Measurements from ENCODE around the gene SLC7A1.

SLC7A1 gene

DNA sequence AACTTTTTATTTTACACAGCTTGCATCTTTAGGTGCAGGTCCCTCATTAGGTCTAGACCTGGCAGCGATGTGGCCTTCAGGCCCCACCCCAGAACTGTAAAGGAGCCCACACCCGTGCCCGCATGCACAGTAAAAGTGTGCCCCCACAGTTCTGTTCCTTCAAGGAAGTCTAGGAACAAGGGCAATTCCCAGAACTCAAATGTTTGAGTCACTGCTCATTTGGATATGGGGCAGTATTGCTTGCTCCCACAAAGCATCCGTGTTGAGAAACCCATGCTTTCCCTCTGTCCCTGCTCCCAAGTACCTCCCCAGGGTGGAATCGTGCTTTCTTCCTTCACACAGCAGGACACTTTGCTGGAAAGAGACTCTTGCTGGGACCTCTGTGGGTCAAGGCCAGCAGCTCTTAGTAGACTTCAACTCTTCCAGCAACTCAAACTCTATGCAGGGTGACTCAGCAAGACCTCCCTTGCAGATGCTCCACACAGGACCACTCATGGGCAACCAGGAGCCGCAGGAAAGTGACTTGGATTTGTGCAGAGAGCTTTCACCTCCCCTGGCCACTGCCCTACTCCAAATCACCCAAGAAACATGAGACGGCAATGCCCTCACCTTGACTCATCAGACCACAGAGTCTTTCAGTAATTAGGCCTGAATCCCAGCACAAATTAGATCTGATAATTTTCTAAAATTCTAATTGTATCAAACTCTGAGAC is 12.3 kb downstream of the SLC7A1 start:
- in situ Hi-C loops (cut with MboI; ENCODE audit: low sequenced_read_pairs): no loop called here

GRCh38 chr13:29582171-29582570 is 13.3 kb downstream of the SLC7A1 start:
- in situ Hi-C loops (cut with MboI; ENCODE audit: low sequenced_read_pairs): no loop called here

GRCh38 chr13:29581666-29582065 is 13.8 kb downstream of the SLC7A1 start:
- in situ Hi-C loops (cut with MboI; ENCODE audit: low sequenced_read_pairs): no loop called here

DNA sequence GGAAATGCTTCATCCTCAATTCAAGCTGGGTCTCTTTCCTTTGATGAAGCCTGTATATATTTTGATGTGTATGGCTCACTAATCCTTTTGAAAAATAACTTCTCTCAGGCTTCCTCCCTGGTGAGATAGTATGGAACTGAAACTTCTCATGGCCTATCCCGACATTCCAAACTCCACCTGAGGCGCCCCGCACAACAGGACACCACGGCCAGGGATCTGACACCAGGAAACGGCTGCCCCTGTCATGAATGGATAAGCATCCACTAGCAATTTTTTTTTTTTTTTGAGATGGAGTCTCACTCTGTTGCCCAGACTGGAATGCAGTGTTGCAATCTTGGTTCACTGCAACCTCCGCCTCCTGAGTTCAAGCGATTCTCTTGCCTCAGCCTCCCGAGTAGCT is 16.4 kb downstream of the SLC7A1 start:
- in situ Hi-C loops (cut with MboI; ENCODE audit: low sequenced_read_pairs): no loop called here

GRCh38 chr13:29578300-29579085 is 17.0 kb downstream of the SLC7A1 start:
- in situ Hi-C loops (cut with MboI; ENCODE audit: low sequenced_read_pairs): no loop called here

- in situ Hi-C loops (cut with MboI; ENCODE audit: low sequenced_read_pairs): no loop called here
These were observed 18.1 kb downstream of the SLC7A1 start for GRCh38 chr13:29577136-29578051.

DNA sequence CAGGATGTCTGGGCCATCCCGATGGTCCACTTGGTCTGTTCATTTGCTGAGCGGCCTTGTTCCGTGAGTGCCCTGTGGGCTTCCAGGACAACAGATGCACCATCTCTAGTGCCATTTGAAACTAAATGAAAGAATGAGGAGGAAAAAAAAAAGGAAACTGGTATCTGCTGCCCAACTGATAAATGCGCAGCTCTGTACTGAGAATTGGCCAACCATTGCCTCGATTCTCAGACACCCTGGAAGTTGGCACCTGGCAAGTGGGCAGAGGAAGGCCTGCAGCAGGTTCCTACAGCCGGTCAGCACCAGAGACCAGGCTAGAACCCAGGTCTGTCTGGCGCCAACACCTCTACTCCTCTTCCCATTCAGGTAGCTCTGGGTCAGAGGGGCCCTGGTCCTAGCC is 18.9 kb downstream of the SLC7A1 start:
- in situ Hi-C loops (cut with MboI; ENCODE audit: low sequenced_read_pairs): no loop called here

DNA sequence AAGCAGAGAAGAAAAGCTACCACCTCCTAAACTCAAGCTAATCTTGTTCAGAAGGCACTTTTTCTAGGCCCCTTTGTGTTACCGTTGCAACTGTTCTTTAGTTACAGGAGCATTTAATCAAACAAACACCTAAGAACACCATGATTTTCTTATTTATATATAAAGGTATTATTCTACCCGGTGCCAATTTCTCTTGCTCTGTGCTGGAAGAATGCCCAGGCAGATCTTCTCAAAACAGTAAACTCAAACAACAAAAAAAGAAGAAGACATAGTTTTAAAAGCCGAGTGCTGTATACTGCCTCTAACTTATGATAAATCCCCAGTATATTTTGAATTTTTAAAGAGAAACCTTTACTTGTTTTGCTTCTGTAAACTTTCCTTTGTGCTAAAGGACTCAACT is 20.4 kb downstream of the SLC7A1 start:
- in situ Hi-C loops (cut with MboI; ENCODE audit: low sequenced_read_pairs): no loop called here

- in situ Hi-C loops (cut with MboI; ENCODE audit: low sequenced_read_pairs): no loop called here
These were observed 22.3 kb downstream of the SLC7A1 start for GRCh38 chr13:29573190-29573589.

DNA sequence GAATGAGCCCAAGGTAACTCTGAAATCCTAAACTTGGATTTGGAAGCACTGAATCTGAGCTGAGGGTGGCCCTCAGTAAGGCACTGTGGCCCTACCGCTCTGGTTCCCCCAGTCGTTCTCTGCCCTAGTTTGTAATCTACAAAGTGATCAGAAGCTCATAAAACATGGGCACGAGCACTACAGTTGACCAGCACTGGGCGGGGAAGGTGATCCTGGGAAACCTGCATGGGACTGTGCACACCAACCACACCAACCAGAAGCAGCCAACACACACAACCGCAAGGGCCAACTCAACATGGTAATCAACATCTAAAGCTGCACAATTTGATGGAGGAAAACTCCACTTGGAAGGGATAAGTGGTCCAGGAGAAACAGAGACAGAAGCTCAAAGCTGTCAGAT is 22.9 kb downstream of the SLC7A1 start:
- in situ Hi-C loops (cut with MboI; ENCODE audit: low sequenced_read_pairs): no loop called here

GRCh38 chr13:29571876-29572570 is 23.5 kb downstream of the SLC7A1 start:
- in situ Hi-C loops (cut with MboI; ENCODE audit: low sequenced_read_pairs): no loop called here

DNA sequence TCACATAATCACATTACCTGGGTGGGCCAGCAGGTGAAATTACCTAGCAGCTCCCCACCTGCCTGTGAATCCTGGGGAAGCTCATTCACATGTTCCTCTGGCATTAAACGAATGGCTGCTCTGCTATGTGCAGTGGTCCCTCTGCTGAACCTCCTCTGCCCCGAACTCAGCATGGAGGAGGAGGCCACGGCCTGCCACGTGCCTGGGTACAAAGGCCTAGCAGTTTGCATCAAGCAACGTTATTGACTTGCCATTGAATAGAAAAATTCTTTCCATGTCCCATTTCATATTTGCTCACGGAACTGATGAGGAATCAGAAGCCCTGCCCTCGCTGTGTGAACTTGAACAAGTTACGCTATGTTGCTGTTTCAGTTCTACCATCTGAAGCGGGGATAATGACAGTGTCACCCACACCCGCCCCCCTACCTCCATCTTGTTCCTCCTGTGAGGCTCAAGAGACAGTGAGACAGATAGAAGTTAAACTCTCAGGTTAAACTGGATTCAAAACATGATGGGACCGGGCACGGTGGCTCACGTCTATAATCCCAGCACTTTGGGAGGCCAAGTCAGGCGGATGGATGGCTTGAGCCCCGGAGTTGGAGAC is 25.3 kb downstream of the SLC7A1 start:
- in situ Hi-C loops (cut with MboI; ENCODE audit: low sequenced_read_pairs): no loop called here

GRCh38 chr13:29569253-29570050 is 26.0 kb downstream of the SLC7A1 start:
- in situ Hi-C loops (cut with MboI; ENCODE audit: low sequenced_read_pairs): no loop called here

DNA sequence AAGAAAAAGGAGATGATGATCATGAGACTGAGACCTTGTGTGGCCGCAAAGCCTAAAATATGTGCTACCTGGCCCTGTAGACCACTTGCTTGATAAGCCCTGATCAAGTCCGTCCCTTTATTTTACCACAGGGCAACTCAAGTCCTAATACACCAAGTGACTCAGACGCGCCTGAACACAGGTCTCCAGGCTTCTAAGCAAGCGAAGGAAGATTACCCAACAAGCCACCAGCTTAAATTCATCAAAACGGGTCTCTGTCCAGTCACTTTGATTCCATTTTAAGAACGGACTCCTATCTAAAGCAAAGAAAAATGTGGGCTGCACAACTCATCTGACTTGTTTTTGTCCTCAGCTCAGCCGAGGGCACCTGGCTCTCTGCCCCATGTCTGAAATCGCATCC is 26.8 kb downstream of the SLC7A1 start:
- in situ Hi-C loops (cut with MboI; ENCODE audit: low sequenced_read_pairs): no loop called here

- in situ Hi-C loops (cut with MboI; ENCODE audit: low sequenced_read_pairs): no loop called here
These were observed 28.1 kb downstream of the SLC7A1 start for GRCh38 chr13:29567411-29567810.

- in situ Hi-C loops (cut with MboI; ENCODE audit: low sequenced_read_pairs): no loop called here
These were observed 29.3 kb downstream of the SLC7A1 start for GRCh38 chr13:29566206-29566605.

- in situ Hi-C loops (cut with MboI; ENCODE audit: low sequenced_read_pairs): no loop called here
These were observed 30.7 kb downstream of the SLC7A1 start for GRCh38 chr13:29564818-29565217.

DNA sequence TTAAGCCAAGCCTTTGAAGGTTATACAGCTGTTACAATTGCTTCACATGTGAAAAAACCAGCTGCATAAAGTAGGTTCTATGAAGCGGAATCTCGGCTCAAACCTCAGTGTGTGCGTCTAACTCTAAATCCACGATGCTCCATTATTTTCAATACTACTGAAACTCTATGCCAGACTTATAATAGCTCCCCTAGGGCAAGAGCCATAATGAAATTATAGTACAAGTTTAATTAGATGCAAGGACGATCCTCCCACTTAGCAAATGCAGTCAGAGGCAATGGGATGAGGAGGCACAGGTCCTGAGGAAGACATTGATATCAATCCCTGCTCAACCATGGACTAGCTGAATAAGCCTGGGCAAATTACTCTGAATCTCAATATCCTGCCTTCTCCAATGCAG is 31.1 kb downstream of the SLC7A1 start:
- in situ Hi-C loops (cut with MboI; ENCODE audit: low sequenced_read_pairs): no loop called here

DNA sequence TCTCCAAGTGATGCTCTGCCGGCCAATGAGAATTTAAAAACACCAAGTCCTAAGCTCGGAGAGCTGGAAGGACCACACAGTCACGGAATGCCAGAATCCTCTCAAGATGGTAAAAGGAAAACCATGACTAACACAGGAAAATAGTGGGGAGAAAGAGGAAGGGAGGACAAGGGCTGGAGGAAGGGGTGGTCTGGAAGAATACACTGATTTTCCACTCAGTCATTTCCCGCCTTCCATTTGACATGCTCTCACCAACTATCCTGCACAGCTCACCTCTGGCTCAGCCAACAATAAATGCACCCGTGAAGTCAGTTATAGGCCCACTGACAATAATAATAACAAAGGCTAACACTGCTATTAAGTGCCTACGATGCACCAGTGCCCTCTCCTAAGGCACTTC is 31.5 kb downstream of the SLC7A1 start:
- in situ Hi-C loops (cut with MboI; ENCODE audit: low sequenced_read_pairs): no loop called here
